GM10248 (cell line): ENCODE measurements around the gene PLA1A.

Experiments used
- CTCF ChIA-PET: fragments of 300-600 bp; sonication (Branson Sonifier 250); formaldehyde crosslinking; extraction: SDS; loops from one replicate; lab custom pipeline; 2021; ENCODE audit warnings: antibody characterized with exemption; lab: Yijun Ruan, JAX
- POLR2A ChIA-PET: fragments of 350-650 bp; sonication (Branson Sonifier 250); formaldehyde crosslinking; extraction: SDS; loops from one replicate; lab custom pipeline; 2020; ENCODE audit warnings: antibody characterized with exemption; lab: Yijun Ruan, JAX
- DNase-seq: peaks from one replicate; pipeline ENCODE4 v3.0.0; 2012; ENCODE audit errors: extremely low spot score
- CTCF ChIP-seq: IDR thresholded peaks from 2 replicates; pipeline ENCODE4 v1.5.1; 2012; ENCODE audit warnings: mild to moderate bottlenecking, low read depth; ENCODE audit errors: extremely low read depth, missing control alignments, control extremely low read depth

Gene PLA1A

GRCh38 chr3:119664370-119664769, 66.7 kb downstream of the PLA1A start:
- POLR2A ChIA-PET, result interaction anchor here (0.6 to 1.1 kb wide), 2 partner anchors 64 to 150 kb away, joined by 4 to 7 read pairs; no protein-coding TSS in a partner anchor
- DNase-seq, result no peak
- CTCF ChIA-PET, result interaction anchor here (1.0 to 4.9 kb wide), 9 partner anchors 9 to 64 kb away, joined by 3 to 32 read pairs (median 7); no protein-coding TSS in a partner anchor

GRCh38 chr3:119664850-119665379, 67.2 kb downstream of the PLA1A start:
- no peak for DNase-seq
- ChIA-PET CTCF (interaction anchor here (1.1 to 4.9 kb wide), 7 partner anchors 8 to 65 kb away, joined by 3 to 32 read pairs (median 7); no protein-coding TSS in a partner anchor), POLR2A (interaction anchor here (0.6 to 1.1 kb wide), 2 partner anchors 65 to 150 kb away, joined by 4 to 7 read pairs; no protein-coding TSS in a partner anchor)
- no peak for TF ChIP-seq CTCF

More at GRCh38 chr3:119664370-119664769, 66.7 kb downstream of the PLA1A start:
- no peak for TF ChIP-seq CTCF

- POLR2A ChIA-PET, result no interaction called here
- CTCF ChIA-PET, result interaction anchor here (1.0 to 4.9 kb wide), 6 partner anchors 9 to 65 kb away, joined by 3 to 32 read pairs (median 4); partner anchors contain the start of gene COX17
- no peak for TF ChIP-seq CTCF
- no peak for DNase-seq
Observed at GRCh38 chr3:119665954-119666559, 68.4 kb downstream of the PLA1A start.

GRCh38 chr3:119669906-119670570, 72.4 kb downstream of the PLA1A start:
- TF ChIP-seq CTCF, result no peak
- no peak for DNase-seq
- ChIA-PET CTCF (interaction anchor here (1.3 kb wide), 1 partner anchor 11 kb away, joined by 5 read pairs; no protein-coding TSS in a partner anchor), POLR2A (no interaction called here)

- no peak for DNase-seq
- POLR2A ChIA-PET, result no interaction called here
- CTCF ChIA-PET, result interaction anchor here (0.7 to 3.0 kb wide), 12 partner anchors 8 to 788 kb away, joined by 3 to 21 read pairs (median 3); no protein-coding TSS in a partner anchor
- no peak for TF ChIP-seq CTCF
Observed at GRCh38 chr3:119672776-119673175, 75.1 kb downstream of the PLA1A start.

GRCh38 chr3:119673875-119674274, 76.2 kb downstream of the PLA1A start:
- no peak for TF ChIP-seq CTCF
- POLR2A ChIA-PET, result no interaction called here
- CTCF ChIA-PET, result interaction anchor here (1.5 to 3.0 kb wide), 4 partner anchors 8 to 73 kb away, joined by 3 to 21 read pairs (median 11); no protein-coding TSS in a partner anchor
- no peak for DNase-seq
